Omental fat pad (tissue), 4 donors: ENCODE results near the gene CFAP206. TPM values are rescaled to one million over a fixed set of nuclear protein-coding genes. Genes with fewer than 3 reads are reported as not detected.

Experiments used
- ATAC-seq: fragments of 150-250 bp; one replicate; pipeline ENCODE4 v1.9.1; 2016; ENCODE audit warnings: mild to moderate bottlenecking, moderate library complexity; ENCODE audit not compliant: low FRiP score
- DNase-seq: peaks from one replicate; pipeline ENCODE4 v3.0.0-alpha.2; 2019; ENCODE audit warnings: low spot score
- CTCF ChIP-seq, 3 donors: fragments of 450-650 bp; IDR thresholded peaks; one replicate each; pipeline ENCODE4 v1.5.1; 2016 to 2017; ENCODE audit warnings: antibody characterized with exemption in 3 of 3, mild to moderate bottlenecking in 3 of 3, moderate library complexity in 2 of 3
- total RNA-seq, 4 donors: library from RNA; depleted of rRNA; stranded (reverse); fragments of >200 nt; gene quantifications; one replicate each; pipeline ENCODE4 v1.1.0, GENCODE V29; 2016

The CFAP206 gene
- total RNA-seq, 4 donors from 2014 or later = 0.37 TPM; not detected in 3

GRCh38 chr6:87420360-87420759 is 12.6 kb downstream of the CFAP206 start:
- DNase-seq (no peak), ATAC-seq (no peak)
- TF ChIP-seq CTCF (IDR thresholded peaks at IDR 0.05) = no peak

- DNase-seq (no peak), ATAC-seq (no peak)
- no peak for TF ChIP-seq CTCF (IDR thresholded peaks at IDR 0.05)
These were observed 13.8 kb downstream of the CFAP206 start for GRCh38 chr6:87421576-87421975.

- DNase-seq (no peak), ATAC-seq (no peak)
- no peak for TF ChIP-seq CTCF (IDR thresholded peaks at IDR 0.05)
These were observed 19.0 kb downstream of the CFAP206 start for GRCh38 chr6:87426789-87427188.

- ATAC-seq (no peak), DNase-seq (no peak)
- no peak for TF ChIP-seq CTCF (IDR thresholded peaks at IDR 0.05)
These were observed 22.7 kb downstream of the CFAP206 start for GRCh38 chr6:87430499-87430898.

GRCh38 chr6:87431263-87431662 is 23.5 kb downstream of the CFAP206 start:
- TF ChIP-seq CTCF (IDR thresholded peaks at IDR 0.05) = no peak
- ATAC-seq (no peak), DNase-seq (no peak)

GRCh38 chr6:87436435-87436834 is 28.7 kb downstream of the CFAP206 start:
- ATAC-seq = no peak
- no peak for DNase-seq
- no peak for TF ChIP-seq CTCF (IDR thresholded peaks at IDR 0.05)

GRCh38 chr6:87441711-87442110 is 33.9 kb downstream of the CFAP206 start:
- ATAC-seq = no peak
- no peak for DNase-seq
- no peak for TF ChIP-seq CTCF (IDR thresholded peaks at IDR 0.05)
